WTC11 (cell line): ENCODE results near the gene MTURN. TPM values are rescaled to one million over a fixed set of nuclear protein-coding genes. Genes with fewer than 3 reads are reported as not detected.

Experiments
- ATAC-seq: fragments of 200-7000 bp; cut with Tn5 transposase; 2 replicates; pipeline ENCODE4 v1.10.0; 2021; ENCODE audit warnings: mild to moderate bottlenecking, moderate library complexity
- CTCF ChIA-PET: fragments of 300-600 bp; sonication (Branson Sonifier 250); formaldehyde crosslinking; loops from one replicate; lab custom pipeline; 2021; ENCODE audit warnings: antibody characterized with exemption; lab: Charles Lee
- POLR2A ChIA-PET: fragments of 350-600 bp; sonication (Branson Sonifier 250); formaldehyde crosslinking; loops from one replicate; lab custom pipeline; 2021; ENCODE audit warnings: antibody characterized with exemption; lab: Charles Lee
- DNase-seq: peaks from one replicate; pipeline ENCODE4 v3.0.0; 2021; ENCODE audit warnings: low spot score
- H3K27ac Mint-ChIP-seq: 2 replicates; pipeline ENCODE4 v1.8.0; 2021; ENCODE audit warnings: mixed read lengths
- H3K27me3 Mint-ChIP-seq: 2 replicates; pipeline ENCODE4 v1.8.0; 2021; ENCODE audit warnings: low read depth, mild to moderate bottlenecking, moderate library complexity, mixed read lengths
- H3K36me3 Mint-ChIP-seq: 2 replicates; pipeline ENCODE4 v1.8.0; 2021; ENCODE audit warnings: mixed read lengths
- H3K4me1 Mint-ChIP-seq: 2 replicates; pipeline ENCODE4 v1.8.0; 2022; ENCODE audit warnings: mixed read lengths
- H3K4me3 Mint-ChIP-seq: 2 replicates; pipeline ENCODE4 v1.8.0; 2021; ENCODE audit warnings: mild to moderate bottlenecking, moderate library complexity, mixed read lengths
- H3K9me3 Mint-ChIP-seq: 2 replicates; pipeline ENCODE4 v1.8.0; 2021; ENCODE audit warnings: mixed read lengths
- ATF3 ChIP-seq: sonication (generic); formaldehyde crosslinking; conservative IDR thresholded peaks from 2 replicates; pipeline ENCODE4 v1.8.1; 2022; ENCODE audit warnings: mild to moderate bottlenecking, missing genetic modification reagents
- CREB1 ChIP-seq: sonication (generic); formaldehyde crosslinking; IDR thresholded peaks from 2 replicates; pipeline ENCODE4 v1.8.0; 2023; ENCODE audit warnings: mild to moderate bottlenecking, missing genetic modification reagents
- CREM ChIP-seq: sonication (generic); formaldehyde crosslinking; IDR thresholded peaks from 2 replicates; pipeline ENCODE4 v1.8.1; 2022; ENCODE audit warnings: mild to moderate bottlenecking, missing genetic modification reagents, moderate library complexity
- GABPB1 ChIP-seq: sonication (generic); formaldehyde crosslinking; IDR thresholded peaks from 2 replicates; pipeline ENCODE4 v1.8.1; 2023; ENCODE audit warnings: mild to moderate bottlenecking, missing genetic modification reagents
- HMGA2 ChIP-seq: fragments of 250-450 bp; sonication (Bioruptor Pico); IDR thresholded peaks from 2 replicates; pipeline ENCODE4 v1.4.0; 2021; ENCODE audit warnings: mild to moderate bottlenecking, moderate library complexity
- MLX ChIP-seq: sonication (generic); formaldehyde crosslinking; IDR thresholded peaks from 2 replicates; pipeline ENCODE4 v1.8.1; 2023; ENCODE audit warnings: mild to moderate bottlenecking, missing genetic modification reagents, moderate library complexity
- NFATC4 ChIP-seq: fragments of 250-450 bp; sonication (Bioruptor Pico); IDR thresholded peaks from 2 replicates; pipeline ENCODE4 v1.9.0; 2021; ENCODE audit warnings: mild to moderate bottlenecking
- NR3C1 ChIP-seq: sonication (generic); formaldehyde crosslinking; conservative IDR thresholded peaks from 2 replicates; pipeline ENCODE4 v1.8.1; 2023; ENCODE audit warnings: low read depth, mild to moderate bottlenecking, missing genetic modification reagents
- PRRX2 ChIP-seq: fragments of 250-450 bp; sonication (Bioruptor Pico); IDR thresholded peaks from 2 replicates; pipeline ENCODE4 v1.8.0; 2021; ENCODE audit warnings: mild to moderate bottlenecking
- RELA ChIP-seq: sonication (generic); formaldehyde crosslinking; IDR thresholded peaks from 2 replicates; pipeline ENCODE4 v1.8.1; 2022; ENCODE audit warnings: missing genetic modification reagents, mild to moderate bottlenecking, borderline replicate concordance
- TP53 ChIP-seq: sonication (generic); formaldehyde crosslinking; IDR thresholded peaks from 2 replicates; pipeline ENCODE4 v1.8.1; 2023; ENCODE audit warnings: mild to moderate bottlenecking, missing genetic modification reagents
- ZBTB43 ChIP-seq: sonication (generic); formaldehyde crosslinking; IDR thresholded peaks from 2 replicates; pipeline ENCODE4 v1.8.1; 2023; ENCODE audit warnings: mild to moderate bottlenecking, missing genetic modification reagents
- ZNF121 ChIP-seq: sonication (generic); formaldehyde crosslinking; IDR thresholded peaks from 2 replicates; pipeline ENCODE4 v1.8.0; 2023; ENCODE audit warnings: missing genetic modification reagents
- ZNF232 ChIP-seq: sonication (generic); formaldehyde crosslinking; IDR thresholded peaks from 2 replicates; pipeline ENCODE4 v1.8.0; 2022; ENCODE audit warnings: mild to moderate bottlenecking, missing genetic modification reagents
- ZNF532 ChIP-seq: fragments of 250-450 bp; sonication (Bioruptor Pico); IDR thresholded peaks from 2 replicates; pipeline ENCODE4 v1.9.0; 2021; ENCODE audit warnings: mild to moderate bottlenecking, borderline replicate concordance
- total RNA-seq: library from RNA; stranded (reverse); gene quantifications from 3 replicates; pipeline ENCODE4 v1.2.3, GENCODE V29; 2021
- TF ChIP-seq, protein P1 (sequence below): fragments of 250-450 bp; sonication (Bioruptor Pico); IDR thresholded peaks from 2 replicates; pipeline ENCODE4 v1.8.0; 2021; ENCODE audit warnings: mild to moderate bottlenecking
- TF ChIP-seq, protein P2 (sequence below): fragments of 250-450 bp; sonication (Bioruptor Pico); conservative IDR thresholded peaks from 2 replicates; pipeline ENCODE4 v1.9.0; 2021; ENCODE audit warnings: mild to moderate bottlenecking
- TF ChIP-seq, protein P3 (sequence below): sonication (generic); formaldehyde crosslinking; IDR thresholded peaks from 2 replicates; pipeline ENCODE4 v1.8.1; 2022; ENCODE audit warnings: mild to moderate bottlenecking, missing genetic modification reagents, moderate library complexity, borderline replicate concordance

Gene MTURN
- total RNA-seq, 1 experiment from 2014 or later, result 5.0 TPM

DNA sequence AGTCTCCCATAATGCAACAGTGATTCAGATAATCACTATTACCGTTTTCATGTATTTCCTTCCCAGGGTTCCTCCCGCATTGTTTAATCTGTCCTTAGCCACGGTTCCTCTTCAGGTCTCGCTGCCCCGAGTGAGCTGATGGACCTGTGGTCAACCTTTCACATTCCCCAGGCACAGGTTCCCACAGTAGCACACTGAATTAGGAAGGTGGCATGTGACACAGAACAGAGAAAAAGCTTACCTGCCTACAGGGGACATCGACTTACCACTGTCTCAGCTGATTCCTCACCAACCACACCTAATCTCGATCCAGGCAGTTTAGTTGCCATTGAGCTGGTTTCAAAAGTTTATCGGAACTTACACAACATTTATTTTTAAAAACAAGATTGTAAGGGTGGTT is 72.2 kb downstream of the MTURN start (continued):
- TF ChIP-seq, protein P1, sequence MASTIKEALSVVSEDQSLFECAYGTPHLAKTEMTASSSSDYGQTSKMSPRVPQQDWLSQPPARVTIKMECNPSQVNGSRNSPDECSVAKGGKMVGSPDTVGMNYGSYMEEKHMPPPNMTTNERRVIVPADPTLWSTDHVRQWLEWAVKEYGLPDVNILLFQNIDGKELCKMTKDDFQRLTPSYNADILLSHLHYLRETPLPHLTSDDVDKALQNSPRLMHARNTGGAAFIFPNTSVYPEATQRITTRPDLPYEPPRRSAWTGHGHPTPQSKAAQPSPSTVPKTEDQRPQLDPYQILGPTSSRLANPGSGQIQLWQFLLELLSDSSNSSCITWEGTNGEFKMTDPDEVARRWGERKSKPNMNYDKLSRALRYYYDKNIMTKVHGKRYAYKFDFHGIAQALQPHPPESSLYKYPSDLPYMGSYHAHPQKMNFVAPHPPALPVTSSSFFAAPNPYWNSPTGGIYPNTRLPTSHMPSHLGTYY, result no peak
- TF ChIP-seq HMGA2 (CRISPR knock-in tag) (no peak), ATF3 (CRISPR knock-in tag) (no peak)

GRCh38 chr7:30207376-30207775 is 72.6 kb downstream of the MTURN start:
- H3K9me3 Mint-ChIP-seq, result no peaks in the 10 kb centered on the region
- H3K36me3 Mint-ChIP-seq, result no peaks in the 10 kb centered on the region
- POLR2A ChIA-PET, result no interaction called here
- DNase-seq (no peak), ATAC-seq (no peak)
- no peak overlapping the region for H3K4me3 Mint-ChIP-seq
- no peaks in the 10 kb centered on the region for H3K27me3 Mint-ChIP-seq
- CTCF ChIA-PET, result interaction anchor here (0.7 to 1.2 kb wide), 2 partner anchors 43 to 252 kb away, joined by 3 to 4 read pairs; no protein-coding TSS in a partner anchor
- TF ChIP-seq, protein P2, sequence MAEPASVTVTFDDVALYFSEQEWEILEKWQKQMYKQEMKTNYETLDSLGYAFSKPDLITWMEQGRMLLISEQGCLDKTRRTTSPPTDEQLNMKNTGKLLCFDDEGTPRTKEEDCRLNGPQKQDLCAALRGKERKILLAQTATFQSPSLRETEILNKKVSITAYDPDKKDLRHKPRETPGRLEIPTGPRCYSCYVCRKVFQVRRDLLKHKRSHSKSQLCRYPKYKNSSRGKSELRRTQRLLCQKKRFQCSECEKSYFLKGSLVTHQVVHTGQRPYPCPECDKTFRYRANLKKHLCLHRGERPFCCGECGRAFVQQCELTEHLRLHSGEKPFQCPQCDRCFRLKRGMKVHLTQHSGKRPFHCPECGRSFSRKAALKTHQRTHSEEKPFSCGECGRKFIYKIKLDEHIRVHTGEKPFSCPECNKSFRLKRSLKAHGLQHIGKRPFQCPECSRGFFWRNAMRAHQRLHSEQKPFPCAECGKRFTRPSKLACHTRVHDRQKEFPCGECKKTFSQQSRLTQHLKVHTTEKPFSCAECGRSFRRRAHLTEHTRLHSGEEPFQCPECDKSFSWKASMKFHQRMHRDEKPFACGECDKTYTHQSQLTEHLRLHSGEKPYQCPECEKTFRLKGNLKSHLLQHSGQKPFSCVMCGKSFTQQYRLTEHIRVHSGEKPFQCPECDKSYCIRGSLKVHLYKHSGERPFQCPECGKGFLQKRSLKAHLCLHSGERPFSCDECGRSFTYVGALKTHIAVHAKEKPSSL (CRISPR knock-in tag), result no peak
- TF ChIP-seq MLX (CRISPR knock-in tag) (no peak), GABPB1 (CRISPR knock-in tag) (no peak), CREM (CRISPR knock-in tag) (no peak), RELA (CRISPR knock-in tag) (no peak), ZNF532 (CRISPR knock-in tag) (no peak), ZBTB43 (CRISPR knock-in tag) (no peak), CREB1 (CRISPR knock-in tag) (no peak), PRRX2 (CRISPR knock-in tag) (no peak), NR3C1 (CRISPR knock-in tag) (no peak), TP53 (CRISPR knock-in tag) (no peak), NFATC4 (CRISPR knock-in tag) (no peak), ZNF232 (CRISPR knock-in tag) (no peak), ZNF121 (no peak)
- TF ChIP-seq, protein P1, result no peak
- TF ChIP-seq, protein P3, sequence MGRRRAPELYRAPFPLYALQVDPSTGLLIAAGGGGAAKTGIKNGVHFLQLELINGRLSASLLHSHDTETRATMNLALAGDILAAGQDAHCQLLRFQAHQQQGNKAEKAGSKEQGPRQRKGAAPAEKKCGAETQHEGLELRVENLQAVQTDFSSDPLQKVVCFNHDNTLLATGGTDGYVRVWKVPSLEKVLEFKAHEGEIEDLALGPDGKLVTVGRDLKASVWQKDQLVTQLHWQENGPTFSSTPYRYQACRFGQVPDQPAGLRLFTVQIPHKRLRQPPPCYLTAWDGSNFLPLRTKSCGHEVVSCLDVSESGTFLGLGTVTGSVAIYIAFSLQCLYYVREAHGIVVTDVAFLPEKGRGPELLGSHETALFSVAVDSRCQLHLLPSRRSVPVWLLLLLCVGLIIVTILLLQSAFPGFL, result no peak
- H3K4me1 Mint-ChIP-seq, result no peaks in the 10 kb centered on the region
- H3K27ac Mint-ChIP-seq, result no peak overlapping the region
